GM12878 (cell line): Measurements from ENCODE around the gene COL23A1. TPM values are rescaled to one million over a fixed set of nuclear protein-coding genes. Genes with fewer than 3 reads are reported as not detected.

Source experiments
- CHD1 ChIP-seq: IDR thresholded peaks from 2 replicates; pipeline ENCODE4 v1.6.1; 2012; ENCODE audit warnings: low read depth, low read length, improper control_type of control experiment
- CREB1 ChIP-seq: IDR thresholded peaks from 2 replicates; pipeline ENCODE4 v1.6.1; 2012; ENCODE audit warnings: low read depth, mild to moderate bottlenecking, inconsistent platforms
- EED ChIP-seq: sonication (generic); IDR thresholded peaks from 2 replicates; pipeline ENCODE4 v1.6.1; 2016; ENCODE audit warnings: antibody characterized with exemption, low read depth
- EGR1 ChIP-seq, 2 experiments: IDR thresholded peaks; 1 replicate in 1 of 2; 2 replicates in 1 of 2; pipeline ENCODE4 v1.6.1; 2011 to 2012; ENCODE audit warnings: low read depth in 2 of 2, low read length in 2 of 2, borderline replicate concordance in 1 of 2, mild to moderate bottlenecking in 1 of 2, moderate library complexity in 1 of 2
- HCFC1 ChIP-seq: fragments of 150-350 bp; IDR thresholded peaks from 2 replicates; pipeline ENCODE4 v1.6.1; 2014; ENCODE audit warnings: low read length
- NR2F1 ChIP-seq: fragments of 450-650 bp; conservative IDR thresholded peaks from 2 replicates; pipeline ENCODE4 v1.6.1; 2017; ENCODE audit warnings: mild to moderate bottlenecking
- PAX5 ChIP-seq: IDR thresholded peaks from 2 replicates; pipeline ENCODE4 v1.6.1; 2011; ENCODE audit warnings: low read depth, low read length, borderline replicate concordance
- PML ChIP-seq: IDR thresholded peaks from 2 replicates; pipeline ENCODE4 v1.6.1; 2012; ENCODE audit warnings: low read length, inconsistent platforms
- RAD51 ChIP-seq: fragments of 450-650 bp; IDR thresholded peaks from 2 replicates; pipeline ENCODE4 v1.6.1; 2016; ENCODE audit warnings: moderate library complexity, mild to moderate bottlenecking, inconsistent platforms
- SP1 ChIP-seq: IDR thresholded peaks from one replicate; pipeline ENCODE4 v1.6.1; 2011; ENCODE audit warnings: low read depth, low read length
- ZZZ3 ChIP-seq: IDR thresholded peaks from 2 replicates; pipeline ENCODE4 v1.6.1; 2011; ENCODE audit warnings: low read depth; ENCODE audit not compliant: control insufficient read depth, insufficient read length
- polyA plus RNA-seq, 11 experiments: library from polyadenylated mRNA; depleted of rRNA in 4 of 11; unstranded in 6 of 11; stranded (reverse) in 5 of 11; fragments of >200 nt; fragmentation: Nextera tagmentation in 4 of 11; fragmentation: Illumina TruSeq in 1 of 11; extraction: Ambion mirVana in 4 of 11; extraction: Trizol in 1 of 11; gene quantifications; 1 replicate in 1 of 11; 2 replicates in 10 of 11; pipeline versions ENCODE4 v1.2.1 to v1.2.3, GENCODE V29; 2011 to 2016; ENCODE audit warnings: inconsistent platforms in 2 of 11, missing spikeins in 2 of 11, low read depth in 1 of 11
- total RNA-seq, 4 experiments: library from RNA; depleted of rRNA in 3 of 4; stranded (reverse); fragments of >200 nt in 3 of 4; fragmentation: Illumina TruSeq in 1 of 4; extraction: Trizol in 1 of 4; gene quantifications; 2 replicates each; pipeline versions ENCODE4 v1.2.1 to v1.2.3, GENCODE V29; 2013 to 2021
- TF ChIP-seq, protein P1 (sequence below): IDR thresholded peaks from 2 replicates; pipeline ENCODE4 v1.6.1; 2012; ENCODE audit warnings: low read depth, low read length, improper control_type of control experiment
- TF ChIP-seq, protein P2 (sequence below): IDR thresholded peaks from 2 replicates; pipeline ENCODE4 v1.6.1; 2011; ENCODE audit warnings: low read depth, low read length, improper control_type of control experiment, borderline replicate concordance
- TF ChIP-seq, protein P3 (sequence below): fragments of 450-650 bp; IDR thresholded peaks from 2 replicates; pipeline ENCODE4 v1.6.1; 2017; ENCODE audit warnings: borderline replicate concordance
- TF ChIP-seq, protein P4 (sequence below): fragments of 450-650 bp; IDR thresholded peaks from 2 replicates; pipeline ENCODE4 v1.6.1; 2016; ENCODE audit warnings: mild to moderate bottlenecking, moderate library complexity, borderline replicate concordance
- TF ChIP-seq, protein P5 (sequence below): fragments of 450-650 bp; IDR thresholded peaks from 2 replicates; pipeline ENCODE4 v1.6.1; 2017; ENCODE audit warnings: mild to moderate bottlenecking, moderate library complexity

COL23A1 gene
- total and polyA plus RNA-seq, 10 of the 15 experiments (the other 5 are each of a cell fraction or from before 2014, with no cell fraction given) = 0.03 to 0.83 (median 0.09) TPM; not detected in 5

DNA sequence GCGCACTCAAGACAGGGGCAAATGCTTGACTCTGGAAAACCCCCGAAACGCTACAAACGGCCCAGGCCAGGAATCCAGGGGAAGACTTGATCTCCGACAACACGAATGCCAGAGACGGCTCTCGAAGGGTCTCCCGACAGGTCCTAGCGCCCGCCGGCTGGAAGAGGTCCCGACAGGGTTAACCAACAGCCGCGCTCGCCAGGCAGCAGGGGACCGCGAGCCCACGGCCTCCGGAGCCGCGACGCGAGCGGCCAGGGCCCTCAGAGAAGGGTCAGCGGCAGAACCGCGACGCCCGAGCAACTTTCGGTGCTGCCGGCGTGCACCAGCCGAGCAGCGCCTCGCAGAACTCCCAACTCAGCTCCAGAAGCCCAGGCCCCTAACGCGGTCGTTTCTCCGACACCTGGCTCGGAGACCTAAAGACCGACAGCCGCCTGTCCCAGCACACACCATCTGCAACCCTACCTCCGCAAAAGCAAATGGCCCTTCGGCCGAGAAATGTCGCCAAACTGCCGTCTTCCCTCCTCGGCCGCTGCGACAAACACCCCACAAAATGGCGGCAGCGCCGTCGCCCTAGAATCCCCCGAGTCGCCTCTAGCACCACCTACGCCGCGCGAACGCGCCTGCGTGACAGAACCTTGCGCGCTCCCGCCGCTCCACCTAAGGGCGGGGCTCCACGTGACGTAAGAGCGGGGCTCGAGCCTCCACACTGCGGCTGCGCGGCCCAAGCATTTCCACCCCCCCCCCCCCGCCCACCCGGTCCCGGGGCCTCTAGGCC lies 36.5 kb upstream of the COL23A1 start, which contains the start of gene CLK4 (continued):
- TF ChIP-seq, protein P1, sequence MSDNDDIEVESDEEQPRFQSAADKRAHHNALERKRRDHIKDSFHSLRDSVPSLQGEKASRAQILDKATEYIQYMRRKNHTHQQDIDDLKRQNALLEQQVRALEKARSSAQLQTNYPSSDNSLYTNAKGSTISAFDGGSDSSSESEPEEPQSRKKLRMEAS = peak; percentile 35
- TF ChIP-seq NR2F1 (peak; percentile 79), SP1 (peak; percentile 51), RAD51 (peak; percentile 41; the same call in 1 of the 2 replicates), PML (peak; percentile 87; the same call in 1 of the 2 replicates), PAX5 (peak; percentile 37; the same call in 1 of the 2 replicates), EGR1 (IDR thresholded peaks at IDR 0.05; ENCODE audit: borderline replicate concordance in 1 of 2, low read depth in 2 of 2, low read length in 2 of 2) (peak in 1 of 2 experiments; percentile 59; a peak in 1 of 3 replicates), CREB1 (peak; percentile 81), ZZZ3 (no peak), EED (no peak), CHD1 (0 out of 2 replicates have a peak, but pooled peaks have one; percentile 32), HCFC1 (no peak)
- TF ChIP-seq, protein P2, sequence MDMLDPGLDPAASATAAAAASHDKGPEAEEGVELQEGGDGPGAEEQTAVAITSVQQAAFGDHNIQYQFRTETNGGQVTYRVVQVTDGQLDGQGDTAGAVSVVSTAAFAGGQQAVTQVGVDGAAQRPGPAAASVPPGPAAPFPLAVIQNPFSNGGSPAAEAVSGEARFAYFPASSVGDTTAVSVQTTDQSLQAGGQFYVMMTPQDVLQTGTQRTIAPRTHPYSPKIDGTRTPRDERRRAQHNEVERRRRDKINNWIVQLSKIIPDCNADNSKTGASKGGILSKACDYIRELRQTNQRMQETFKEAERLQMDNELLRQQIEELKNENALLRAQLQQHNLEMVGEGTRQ = peak; percentile 46
- TF ChIP-seq, protein P3, sequence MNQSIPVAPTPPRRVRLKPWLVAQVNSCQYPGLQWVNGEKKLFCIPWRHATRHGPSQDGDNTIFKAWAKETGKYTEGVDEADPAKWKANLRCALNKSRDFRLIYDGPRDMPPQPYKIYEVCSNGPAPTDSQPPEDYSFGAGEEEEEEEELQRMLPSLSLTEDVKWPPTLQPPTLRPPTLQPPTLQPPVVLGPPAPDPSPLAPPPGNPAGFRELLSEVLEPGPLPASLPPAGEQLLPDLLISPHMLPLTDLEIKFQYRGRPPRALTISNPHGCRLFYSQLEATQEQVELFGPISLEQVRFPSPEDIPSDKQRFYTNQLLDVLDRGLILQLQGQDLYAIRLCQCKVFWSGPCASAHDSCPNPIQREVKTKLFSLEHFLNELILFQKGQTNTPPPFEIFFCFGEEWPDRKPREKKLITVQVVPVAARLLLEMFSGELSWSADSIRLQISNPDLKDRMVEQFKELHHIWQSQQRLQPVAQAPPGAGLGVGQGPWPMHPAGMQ = no peak
- TF ChIP-seq, protein P4, sequence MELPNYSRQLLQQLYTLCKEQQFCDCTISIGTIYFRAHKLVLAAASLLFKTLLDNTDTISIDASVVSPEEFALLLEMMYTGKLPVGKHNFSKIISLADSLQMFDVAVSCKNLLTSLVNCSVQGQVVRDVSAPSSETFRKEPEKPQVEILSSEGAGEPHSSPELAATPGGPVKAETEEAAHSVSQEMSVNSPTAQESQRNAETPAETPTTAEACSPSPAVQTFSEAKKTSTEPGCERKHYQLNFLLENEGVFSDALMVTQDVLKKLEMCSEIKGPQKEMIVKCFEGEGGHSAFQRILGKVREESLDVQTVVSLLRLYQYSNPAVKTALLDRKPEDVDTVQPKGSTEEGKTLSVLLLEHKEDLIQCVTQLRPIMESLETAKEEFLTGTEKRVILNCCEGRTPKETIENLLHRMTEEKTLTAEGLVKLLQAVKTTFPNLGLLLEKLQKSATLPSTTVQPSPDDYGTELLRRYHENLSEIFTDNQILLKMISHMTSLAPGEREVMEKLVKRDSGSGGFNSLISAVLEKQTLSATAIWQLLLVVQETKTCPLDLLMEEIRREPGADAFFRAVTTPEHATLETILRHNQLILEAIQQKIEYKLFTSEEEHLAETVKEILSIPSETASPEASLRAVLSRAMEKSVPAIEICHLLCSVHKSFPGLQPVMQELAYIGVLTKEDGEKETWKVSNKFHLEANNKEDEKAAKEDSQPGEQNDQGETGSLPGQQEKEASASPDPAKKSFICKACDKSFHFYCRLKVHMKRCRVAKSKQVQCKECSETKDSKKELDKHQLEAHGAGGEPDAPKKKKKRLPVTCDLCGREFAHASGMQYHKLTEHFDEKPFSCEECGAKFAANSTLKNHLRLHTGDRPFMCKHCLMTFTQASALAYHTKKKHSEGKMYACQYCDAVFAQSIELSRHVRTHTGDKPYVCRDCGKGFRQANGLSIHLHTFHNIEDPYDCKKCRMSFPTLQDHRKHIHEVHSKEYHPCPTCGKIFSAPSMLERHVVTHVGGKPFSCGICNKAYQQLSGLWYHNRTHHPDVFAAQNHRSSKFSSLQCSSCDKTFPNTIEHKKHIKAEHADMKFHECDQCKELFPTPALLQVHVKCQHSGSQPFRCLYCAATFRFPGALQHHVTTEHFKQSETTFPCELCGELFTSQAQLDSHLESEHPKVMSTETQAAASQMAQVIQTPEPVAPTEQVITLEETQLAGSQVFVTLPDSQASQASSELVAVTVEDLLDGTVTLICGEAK = no peak
- TF ChIP-seq, protein P5, sequence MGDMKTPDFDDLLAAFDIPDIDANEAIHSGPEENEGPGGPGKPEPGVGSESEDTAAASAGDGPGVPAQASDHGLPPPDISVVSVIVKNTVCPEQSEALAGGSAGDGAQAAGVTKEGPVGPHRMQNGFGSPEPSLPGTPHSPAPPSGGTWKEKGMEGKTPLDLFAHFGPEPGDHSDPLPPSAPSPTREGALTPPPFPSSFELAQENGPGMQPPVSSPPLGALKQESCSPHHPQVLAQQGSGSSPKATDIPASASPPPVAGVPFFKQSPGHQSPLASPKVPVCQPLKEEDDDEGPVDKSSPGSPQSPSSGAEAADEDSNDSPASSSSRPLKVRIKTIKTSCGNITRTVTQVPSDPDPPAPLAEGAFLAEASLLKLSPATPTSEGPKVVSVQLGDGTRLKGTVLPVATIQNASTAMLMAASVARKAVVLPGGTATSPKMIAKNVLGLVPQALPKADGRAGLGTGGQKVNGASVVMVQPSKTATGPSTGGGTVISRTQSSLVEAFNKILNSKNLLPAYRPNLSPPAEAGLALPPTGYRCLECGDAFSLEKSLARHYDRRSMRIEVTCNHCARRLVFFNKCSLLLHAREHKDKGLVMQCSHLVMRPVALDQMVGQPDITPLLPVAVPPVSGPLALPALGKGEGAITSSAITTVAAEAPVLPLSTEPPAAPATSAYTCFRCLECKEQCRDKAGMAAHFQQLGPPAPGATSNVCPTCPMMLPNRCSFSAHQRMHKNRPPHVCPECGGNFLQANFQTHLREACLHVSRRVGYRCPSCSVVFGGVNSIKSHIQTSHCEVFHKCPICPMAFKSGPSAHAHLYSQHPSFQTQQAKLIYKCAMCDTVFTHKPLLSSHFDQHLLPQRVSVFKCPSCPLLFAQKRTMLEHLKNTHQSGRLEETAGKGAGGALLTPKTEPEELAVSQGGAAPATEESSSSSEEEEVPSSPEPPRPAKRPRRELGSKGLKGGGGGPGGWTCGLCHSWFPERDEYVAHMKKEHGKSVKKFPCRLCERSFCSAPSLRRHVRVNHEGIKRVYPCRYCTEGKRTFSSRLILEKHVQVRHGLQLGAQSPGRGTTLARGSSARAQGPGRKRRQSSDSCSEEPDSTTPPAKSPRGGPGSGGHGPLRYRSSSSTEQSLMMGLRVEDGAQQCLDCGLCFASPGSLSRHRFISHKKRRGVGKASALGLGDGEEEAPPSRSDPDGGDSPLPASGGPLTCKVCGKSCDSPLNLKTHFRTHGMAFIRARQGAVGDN = 0 out of 2 replicates have a peak, but pooled peaks have one; percentile 24
